Measurements from ENCODE around the gene COL16A1.

DNA sequence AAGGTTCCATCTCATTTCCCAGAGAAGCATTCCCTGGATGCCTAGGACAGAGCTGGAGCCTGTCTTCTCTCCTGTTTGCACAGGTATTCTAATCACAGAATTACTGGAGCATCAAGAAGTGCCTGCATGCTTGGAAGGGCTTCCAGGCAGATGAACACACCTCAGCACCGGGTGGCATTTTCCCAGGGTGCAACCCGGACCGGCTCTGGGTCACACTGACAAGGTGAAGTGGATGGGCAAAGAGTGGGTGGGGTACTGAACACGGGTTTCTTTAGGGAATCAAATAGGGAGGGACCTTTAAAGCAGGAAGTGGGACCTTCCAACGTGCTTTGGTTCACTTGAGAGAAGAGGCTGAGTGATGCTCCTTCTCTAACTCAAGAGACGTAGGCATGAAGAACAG, 52.1 kb downstream of the COL16A1 start:
- no peak for TF ChIP-seq CTCF (IDR thresholded peaks at IDR 0.05)
- no peak for TF ChIP-seq EP300 (IDR thresholded peaks at IDR 0.05)
- no peak for TF ChIP-seq POLR2A (IDR thresholded peaks at IDR 0.05)

All from tibial nerve (tissue), 4 donors.